A549 (cell line): ENCODE results near the gene GPNMB. TPM values are rescaled to one million over a fixed set of nuclear protein-coding genes. Genes with fewer than 3 reads are reported as not detected.

Experiments
- ATAC-seq, 2 experiments: fragments of 200-7000 bp in 1 of 2; fragments of >200 bp in 1 of 2; cut with Nextera tagmentation in 1 of 2; cut with Tn5 transposase in 1 of 2; 3 replicates each; pipeline versions ENCODE4 v1.8.0 to v1.9.1; 2018 to 2020; ENCODE audit warnings: mild to moderate bottlenecking in 1 of 2, moderate library complexity in 1 of 2
- CTCF ChIA-PET: fragments of 300-600 bp; sonication (Branson Sonifier 250); formaldehyde crosslinking; extraction: SDS; loops from one replicate; lab custom pipeline; 2021; ENCODE audit warnings: antibody characterized with exemption, inconsistent platforms; lab: Yijun Ruan, JAX
- POLR2A ChIA-PET: fragments of 350-600 bp; formaldehyde crosslinking; extraction: SDS; loops from one replicate; lab custom pipeline; 2021; ENCODE audit warnings: antibody characterized with exemption, inconsistent platforms; lab: Yijun Ruan, JAX
- DNase-seq, 2 experiments: peaks; one replicate each; pipeline versions ENCODE4 v3.0.0 to v3.0.0-alpha.2; 2011 to 2016; ENCODE audit warnings: low read depth in 1 of 2, low spot score in 1 of 2
- FAIRE-seq: peaks from 2 replicates; lab custom pipeline; 2011; peaks lifted over from hg19 to GRCh38; lab: Jason Lieb, UNC
- H3K27ac ChIP-seq, 2 experiments: fragments of >200 bp; sonication (Bioruptor Twin); formaldehyde crosslinking; 3 replicates each; pipeline ENCODE4 v1.5.1; 2016 to 2017
- H3K4me1 ChIP-seq: fragments of >200 bp; sonication (Bioruptor Twin); formaldehyde crosslinking; 3 replicates; pipeline ENCODE4 v1.6.1; 2016
- H3K4me2 ChIP-seq: fragments of >200 bp; sonication (Bioruptor Twin); formaldehyde crosslinking; 3 replicates; pipeline ENCODE4 v1.6.1; 2016
- H3K4me3 ChIP-seq: fragments of >200 bp; sonication (Bioruptor Twin); formaldehyde crosslinking; 3 replicates; pipeline ENCODE4 v1.5.1; 2016
- H3K9me3 ChIP-seq: fragments of >200 bp; sonication (Bioruptor Twin); formaldehyde crosslinking; 3 replicates; pipeline ENCODE4 v1.6.1; 2016
- BHLHE40 ChIP-seq: IDR thresholded peaks from 2 replicates; pipeline ENCODE4 v1.6.1; 2012; ENCODE audit warnings: low read depth, low read length, inconsistent platforms
- CEBPB ChIP-seq, 2 experiments: fragments of >200 bp in 1 of 2; sonication (Bioruptor Twin) in 1 of 2; formaldehyde crosslinking in 1 of 2; IDR thresholded peaks; 2 replicates each; pipeline ENCODE4 v1.6.1; 2012 to 2016
- CHD2 ChIP-seq: fragments of 150-350 bp; IDR thresholded peaks from 2 replicates; pipeline ENCODE4 v1.6.1; 2014; ENCODE audit warnings: low read length; ENCODE audit not compliant: partially characterized antibody
- CHD4 ChIP-seq: fragments of 200-600 bp; sonication (generic); IDR thresholded peaks from 2 replicates; pipeline ENCODE4 v1.6.1; 2016; ENCODE audit warnings: antibody characterized with exemption, mild to moderate bottlenecking, borderline replicate concordance
- E2F6 ChIP-seq: IDR thresholded peaks from 2 replicates; pipeline ENCODE4 v1.6.1; 2012; ENCODE audit warnings: low read depth, borderline replicate concordance
- EHF ChIP-seq: fragments of 250-450 bp; sonication (Bioruptor Pico); IDR thresholded peaks from 2 replicates; pipeline ENCODE4 v1.5.0; 2020; ENCODE audit warnings: mild to moderate bottlenecking
- ELK1 ChIP-seq: fragments of 150-350 bp; IDR thresholded peaks from 2 replicates; pipeline ENCODE4 v1.6.1; 2014; ENCODE audit warnings: low read depth, mild to moderate bottlenecking, low read length
- FOSB ChIP-seq: fragments of 250-450 bp; sonication (Bioruptor Pico); IDR thresholded peaks from 2 replicates; pipeline ENCODE4 v1.5.0; 2020; ENCODE audit warnings: mild to moderate bottlenecking, moderate library complexity
- GATA3 ChIP-seq: IDR thresholded peaks from 2 replicates; pipeline ENCODE4 v1.6.1; 2012; ENCODE audit warnings: borderline replicate concordance
- JUNB ChIP-seq: fragments of >200 bp; sonication (Bioruptor Twin); formaldehyde crosslinking; IDR thresholded peaks from 2 replicates; pipeline ENCODE4 v1.6.1; 2016
- KDM1A ChIP-seq: fragments of 200-600 bp; sonication (generic); IDR thresholded peaks from 2 replicates; pipeline ENCODE4 v1.6.1; 2016; ENCODE audit warnings: low read depth, mild to moderate bottlenecking
- MAFK ChIP-seq: fragments of 450-650 bp; IDR thresholded peaks from 2 replicates; pipeline ENCODE4 v1.6.1; 2014; ENCODE audit not compliant: partially characterized antibody
- NPAS2 ChIP-seq: fragments of 250-450 bp; sonication (Bioruptor Pico); IDR thresholded peaks from 2 replicates; pipeline ENCODE4 v1.8.0; 2022; ENCODE audit warnings: mild to moderate bottlenecking, moderate library complexity, borderline replicate concordance
- PHF8 ChIP-seq: fragments of 200-600 bp; sonication (generic); IDR thresholded peaks from 2 replicates; pipeline ENCODE4 v1.6.1; 2016; ENCODE audit warnings: low read depth, mild to moderate bottlenecking, antibody characterized with exemption, moderate library complexity, borderline replicate concordance
- POLR2A ChIP-seq: IDR thresholded peaks from 2 replicates; pipeline ENCODE4 v1.6.1; 2012; ENCODE audit warnings: mild to moderate bottlenecking, low read length
- RARB ChIP-seq: fragments of 250-450 bp; sonication (Bioruptor Pico); IDR thresholded peaks from 2 replicates; pipeline ENCODE4 v1.8.0; 2021; ENCODE audit warnings: mild to moderate bottlenecking, moderate library complexity
- RCOR1 ChIP-seq: fragments of 150-350 bp; IDR thresholded peaks from 2 replicates; pipeline ENCODE4 v1.6.1; 2014; ENCODE audit warnings: antibody characterized with exemption, low read length, low read depth
- RNF2 ChIP-seq: fragments of 200-600 bp; sonication (generic); IDR thresholded peaks from 2 replicates; pipeline ENCODE4 v1.6.1; 2016; ENCODE audit warnings: low read depth, mild to moderate bottlenecking, antibody characterized with exemption, moderate library complexity, borderline replicate concordance
- SMC3 ChIP-seq: fragments of >200 bp; sonication (Bioruptor Twin); formaldehyde crosslinking; IDR thresholded peaks from 3 replicates; pipeline ENCODE4 v1.6.1; 2018; ENCODE audit warnings: inconsistent platforms
- SREBF2 ChIP-seq: fragments of 450-650 bp; IDR thresholded peaks from 2 replicates; pipeline ENCODE4 v1.6.1; 2014; ENCODE audit warnings: mild to moderate bottlenecking, moderate library complexity
- TFCP2L1 ChIP-seq: fragments of 250-450 bp; sonication (Bioruptor Pico); IDR thresholded peaks from 2 replicates; pipeline ENCODE4 v1.5.0; 2021; ENCODE audit warnings: mild to moderate bottlenecking
- USF2 ChIP-seq: fragments of 450-650 bp; IDR thresholded peaks from 2 replicates; pipeline ENCODE4 v1.6.1; 2014; ENCODE audit warnings: antibody characterized with exemption
- ZFP36 ChIP-seq: fragments of 450-650 bp; IDR thresholded peaks from 2 replicates; pipeline ENCODE4 v1.6.1; 2014; ENCODE audit warnings: borderline replicate concordance; ENCODE audit not compliant: partially characterized antibody
- ZNF302 ChIP-seq: fragments of 250-450 bp; sonication (Bioruptor Pico); IDR thresholded peaks from 2 replicates; pipeline ENCODE4 v1.9.0; 2021; ENCODE audit warnings: inconsistent platforms, mild to moderate bottlenecking, moderate library complexity
- WGBS: methylation state at CpG from one replicate; pipeline ENCODE4 v1.1.6; 2017; ENCODE audit errors: missing lambda C conversion rate; 5-methylcytosine and 5-hydroxymethylcytosine counted together
- polyA plus RNA-seq, 4 experiments: library from polyadenylated mRNA; depleted of rRNA in 3 of 4; stranded (reverse); fragments of >200 nt; fragmentation: RNase III in 1 of 4; extraction: RNeasy Plus Mini Kit Qiagen cat#74134 plus additional on column Dnase treatment in 1 of 4; gene quantifications; 2 replicates in 3 of 4; 3 replicates in 1 of 4; pipeline ENCODE4 v1.2.3, GENCODE V29; 2011 to 2017
- TF ChIP-seq, protein P1 (sequence below): IDR thresholded peaks from 2 replicates; pipeline ENCODE4 v1.6.1; 2012

The GPNMB gene
- polyA plus RNA-seq, 2 of the 4 experiments (the other 2 are of a cell fraction): 3.3 to 4.7 TPM

- no peak for TF ChIP-seq NPAS2 (CRISPR knock-in tag)
- no peak for TF ChIP-seq POLR2A
- TF ChIP-seq CHD4: no peak
- TF ChIP-seq RARB (CRISPR knock-in tag): no peak
- TF ChIP-seq RCOR1: no peak
Observed at GRCh38 chr7:23211589-23211988, 35.0 kb upstream of the GPNMB start (continued).

GRCh38 chr7:23212395-23212794, 34.2 kb upstream of the GPNMB start:
- POLR2A ChIA-PET: no interaction called here

GRCh38 chr7:23212841-23213240, 33.7 kb upstream of the GPNMB start:
- TF ChIP-seq CHD2 (no peak), TFCP2L1 (CRISPR knock-in tag) (no peak), SREBF2 (no peak), CHD4 (no peak), BHLHE40 (no peak), ZFP36 (no peak), ZNF302 (CRISPR knock-in tag) (no peak), USF2 (no peak), FOSB (CRISPR knock-in tag) (no peak), EHF (CRISPR knock-in tag) (no peak), JUNB (no peak), PHF8 (no peak)
- TF ChIP-seq, protein P1, sequence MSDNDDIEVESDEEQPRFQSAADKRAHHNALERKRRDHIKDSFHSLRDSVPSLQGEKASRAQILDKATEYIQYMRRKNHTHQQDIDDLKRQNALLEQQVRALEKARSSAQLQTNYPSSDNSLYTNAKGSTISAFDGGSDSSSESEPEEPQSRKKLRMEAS: no peak
- Histone ChIP-seq H3K4me3 (no peak overlapping the region), H3K4me1 (no peaks in the 10 kb centered on the region), H3K27ac (no peak overlapping the region), H3K4me2 (no peak overlapping the region), H3K9me3 (no peaks in the 10 kb centered on the region)
- ATAC-seq: no peak
- CTCF ChIA-PET: interaction anchor here (1.2 to 1.7 kb wide), 2 partner anchors 49 to 324 kb away, joined by 3 to 4 read pairs; no protein-coding TSS in a partner anchor
- WGBS: 53% methylated on average over 4 of the region's 4 CpGs
- no peak for FAIRE-seq
- no peak for DNase-seq
- POLR2A ChIA-PET: no interaction called here

More at GRCh38 chr7:23212395-23212794, 34.2 kb upstream of the GPNMB start:
- FAIRE-seq (no peak), ATAC-seq (no peak), DNase-seq (no peak)
- Histone ChIP-seq H3K9me3 (no peaks in the 10 kb centered on the region), H3K4me3 (no peak overlapping the region), H3K4me1 (no peaks in the 10 kb centered on the region), H3K4me2 (no peak overlapping the region), H3K27ac (no peak overlapping the region)
- CTCF ChIA-PET: interaction anchor here (1.2 to 1.7 kb wide), 4 partner anchors 9 to 324 kb away, joined by 3 to 5 read pairs (median 4); no protein-coding TSS in a partner anchor
- TF ChIP-seq POLR2A (no peak), GATA3 (no peak), ELK1 (no peak), MAFK (no peak), SMC3 (no peak), RARB (CRISPR knock-in tag) (no peak), CEBPB (IDR thresholded peaks at IDR 0.05) (no peak), E2F6 (no peak), KDM1A (no peak), RNF2 (no peak), CHD4 (no peak)
- TF ChIP-seq, protein P1: no peak
- WGBS: 87% methylated on average over 2 of the region's 2 CpGs
